Smooth muscle cell (in vitro differentiated cells): ENCODE measurements around the gene MNS1. TPM values are rescaled to one million over a fixed set of nuclear protein-coding genes. Genes with fewer than 3 reads are reported as not detected.

ENCODE experiments used
- DNase-seq: peaks from one replicate; lab custom pipeline; 2025; ENCODE audit not compliant: unreplicated experiment; lab: John Stamatoyannopoulos, UW
- H2AFZ ChIP-seq: fragments of 200-600 bp; sonication (generic); 2 replicates; pipeline ENCODE4 v1.6.0; 2016; ENCODE audit warnings: antibody characterized with exemption, low read depth, mild to moderate bottlenecking
- H3F3A ChIP-seq: fragments of 200-600 bp; sonication (generic); 2 replicates; pipeline ENCODE4 v1.6.0; 2017; ENCODE audit warnings: antibody characterized with exemption, low read depth
- H3K27ac ChIP-seq: fragments of 200-600 bp; sonication (generic); 2 replicates; pipeline ENCODE4 v1.5.1; 2016; ENCODE audit warnings: low read depth, mild to moderate bottlenecking
- H3K27me3 ChIP-seq: fragments of 200-600 bp; sonication (generic); 2 replicates; pipeline ENCODE4 v1.6.1; 2016; ENCODE audit warnings: low read depth, mild to moderate bottlenecking
- H3K36me3 ChIP-seq: fragments of 200-600 bp; sonication (generic); 2 replicates; pipeline ENCODE4 v1.5.1; 2016; ENCODE audit warnings: low read depth
- H3K4me1 ChIP-seq: fragments of 200-600 bp; sonication (generic); 2 replicates; pipeline ENCODE4 v1.5.1; 2016; ENCODE audit warnings: low read depth
- H3K4me2 ChIP-seq: fragments of 200-600 bp; sonication (generic); 2 replicates; pipeline ENCODE4 v1.6.0; 2016; ENCODE audit warnings: mild to moderate bottlenecking
- H3K4me3 ChIP-seq: fragments of 200-600 bp; sonication (generic); 2 replicates; pipeline ENCODE4 v1.5.1; 2016; ENCODE audit warnings: mild to moderate bottlenecking
- H3K79me2 ChIP-seq: fragments of 200-600 bp; sonication (generic); 2 replicates; pipeline ENCODE4 v1.6.0; 2016; ENCODE audit warnings: low read depth, mild to moderate bottlenecking
- H3K9ac ChIP-seq: fragments of 200-600 bp; sonication (generic); 2 replicates; pipeline ENCODE4 v1.6.0; 2016; ENCODE audit warnings: low read depth
- H3K9me3 ChIP-seq: fragments of 200-600 bp; sonication (generic); replicated peaks from 2 replicates; pipeline ENCODE4 v1.5.1; 2016; ENCODE audit warnings: low read depth
- H4K20me1 ChIP-seq: fragments of 200-600 bp; sonication (generic); 2 replicates; pipeline ENCODE4 v1.6.0; 2016; ENCODE audit warnings: low read depth
- WGBS: methylation state at CpG from one replicate; pipeline ENCODE4 v1.1.7; 2016; ENCODE audit warnings: low lambda C conversion rate; 5-methylcytosine and 5-hydroxymethylcytosine counted together
- polyA plus RNA-seq: library from polyadenylated mRNA; unstranded; fragments of >200 nt; fragmentation: Nextera tagmentation; extraction: Ambion mirVana; gene quantifications from 2 replicates; pipeline ENCODE4 v1.2.1, GENCODE V29; 2016
- total RNA-seq: library from RNA; depleted of rRNA; stranded (reverse); fragments of >200 nt; gene quantifications from 2 replicates; pipeline ENCODE4 v1.2.3, GENCODE V29; 2014
- TF ChIP-seq, protein P1 (sequence below): fragments of 200-600 bp; sonication (generic); IDR thresholded peaks from 2 replicates; pipeline ENCODE4 v1.5.1; 2017; ENCODE audit warnings: borderline replicate concordance, mild to moderate bottlenecking, antibody characterized with exemption; ENCODE audit not compliant: insufficient read depth, poor library complexity, severe bottlenecking

The MNS1 gene
- total and polyA plus RNA-seq, 2 experiments from 2014 or later = 0.31 to 2.3 TPM

DNA sequence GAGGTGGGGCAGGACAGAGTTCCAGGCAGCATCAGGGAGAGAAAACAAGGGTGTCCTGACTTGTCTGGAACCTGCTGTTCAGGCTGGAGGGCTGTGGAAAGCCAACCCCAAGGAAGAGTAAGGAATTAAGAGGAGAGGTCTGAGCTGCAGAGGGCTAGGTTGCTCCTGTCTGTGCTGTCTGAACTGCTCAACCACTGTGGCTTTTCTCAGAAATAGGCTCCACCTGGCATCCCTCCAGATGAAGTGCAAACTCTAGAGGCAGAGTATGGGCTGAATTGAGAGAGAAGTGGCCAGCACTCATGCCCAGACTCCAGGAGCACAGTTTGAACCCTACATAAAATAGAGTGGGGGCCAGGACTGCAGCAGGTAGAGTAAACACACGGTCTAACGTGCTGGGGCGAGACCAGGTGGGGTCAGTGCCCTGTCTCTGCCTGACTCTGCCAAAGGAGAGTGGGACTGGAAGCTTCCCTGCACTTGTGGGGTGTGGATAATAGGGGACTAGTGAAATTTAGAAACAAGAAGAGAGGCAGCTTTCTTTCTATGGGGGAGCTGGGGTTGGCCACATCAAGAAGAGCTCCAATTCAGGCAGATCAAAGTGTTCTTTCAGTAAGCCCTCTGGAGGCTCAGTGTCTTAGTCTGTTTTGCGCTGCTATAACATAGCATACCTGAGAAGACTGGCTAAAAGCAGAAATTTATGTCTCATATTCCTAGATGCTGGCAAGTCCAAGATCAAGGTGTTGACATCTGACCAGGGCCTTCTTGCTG lies 28.0 kb upstream of the MNS1 start:
- Histone ChIP-seq H3K4me3 (no peak overlapping the region), H3K9ac (no peak overlapping the region), H3K27ac (no peak overlapping the region), H3K4me1 (no peaks in the 10 kb centered on the region), H3F3A (no peaks in the 10 kb centered on the region), H4K20me1 (no peaks in the 10 kb centered on the region), H2AFZ (no peak overlapping the region), H3K4me2 (no peak overlapping the region), H3K36me3 (no peaks in the 10 kb centered on the region), H3K9me3 (no peaks in the 10 kb centered on the region), H3K79me2 (no peaks in the 10 kb centered on the region), H3K27me3 (no peaks in the 10 kb centered on the region)
- WGBS = 92% methylated on average over 4 of the region's 4 CpGs
- DNase-seq = no peak
- TF ChIP-seq, protein P1, sequence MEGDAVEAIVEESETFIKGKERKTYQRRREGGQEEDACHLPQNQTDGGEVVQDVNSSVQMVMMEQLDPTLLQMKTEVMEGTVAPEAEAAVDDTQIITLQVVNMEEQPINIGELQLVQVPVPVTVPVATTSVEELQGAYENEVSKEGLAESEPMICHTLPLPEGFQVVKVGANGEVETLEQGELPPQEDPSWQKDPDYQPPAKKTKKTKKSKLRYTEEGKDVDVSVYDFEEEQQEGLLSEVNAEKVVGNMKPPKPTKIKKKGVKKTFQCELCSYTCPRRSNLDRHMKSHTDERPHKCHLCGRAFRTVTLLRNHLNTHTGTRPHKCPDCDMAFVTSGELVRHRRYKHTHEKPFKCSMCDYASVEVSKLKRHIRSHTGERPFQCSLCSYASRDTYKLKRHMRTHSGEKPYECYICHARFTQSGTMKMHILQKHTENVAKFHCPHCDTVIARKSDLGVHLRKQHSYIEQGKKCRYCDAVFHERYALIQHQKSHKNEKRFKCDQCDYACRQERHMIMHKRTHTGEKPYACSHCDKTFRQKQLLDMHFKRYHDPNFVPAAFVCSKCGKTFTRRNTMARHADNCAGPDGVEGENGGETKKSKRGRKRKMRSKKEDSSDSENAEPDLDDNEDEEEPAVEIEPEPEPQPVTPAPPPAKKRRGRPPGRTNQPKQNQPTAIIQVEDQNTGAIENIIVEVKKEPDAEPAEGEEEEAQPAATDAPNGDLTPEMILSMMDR = no peak

DNA sequence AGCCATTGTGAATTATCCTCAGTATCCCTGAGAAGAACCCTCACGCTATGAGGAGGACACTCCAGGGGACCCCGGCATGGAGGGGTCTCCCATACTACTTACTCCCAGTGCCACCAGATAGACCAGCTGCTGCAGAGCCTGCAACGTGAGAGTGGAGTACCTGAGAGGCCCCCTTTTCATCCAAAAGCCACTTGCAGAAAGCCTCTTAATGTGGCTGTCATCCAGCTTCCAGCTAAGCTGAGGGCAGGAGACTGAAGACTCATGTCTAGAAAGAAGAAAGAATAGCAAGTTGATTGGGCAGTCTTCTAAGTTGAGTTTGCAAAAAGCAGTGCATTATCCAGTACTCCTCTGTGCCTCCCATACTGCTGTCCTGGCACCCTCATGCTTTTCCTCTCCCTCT lies 27.3 kb upstream of the MNS1 start:
- no peaks in the 10 kb centered on the region for H3F3A ChIP-seq
- no peak overlapping the region for H3K4me3 ChIP-seq
- H3K4me2 ChIP-seq = no peak overlapping the region
- TF ChIP-seq, protein P1 = no peak
- no peaks in the 10 kb centered on the region for H3K4me1 ChIP-seq
- H3K27me3 ChIP-seq = no peaks in the 10 kb centered on the region
- H2AFZ ChIP-seq = no peak overlapping the region
- no peak for DNase-seq
- no peak overlapping the region for H3K9ac ChIP-seq
- WGBS = 86% methylated on average over 3 of the region's 3 CpGs
- no peaks in the 10 kb centered on the region for H4K20me1 ChIP-seq
- no peaks in the 10 kb centered on the region for H3K36me3 ChIP-seq
- no peak overlapping the region for H3K27ac ChIP-seq
- no peaks in the 10 kb centered on the region for H3K79me2 ChIP-seq
- H3K9me3 ChIP-seq = no peaks in the 10 kb centered on the region

DNA sequence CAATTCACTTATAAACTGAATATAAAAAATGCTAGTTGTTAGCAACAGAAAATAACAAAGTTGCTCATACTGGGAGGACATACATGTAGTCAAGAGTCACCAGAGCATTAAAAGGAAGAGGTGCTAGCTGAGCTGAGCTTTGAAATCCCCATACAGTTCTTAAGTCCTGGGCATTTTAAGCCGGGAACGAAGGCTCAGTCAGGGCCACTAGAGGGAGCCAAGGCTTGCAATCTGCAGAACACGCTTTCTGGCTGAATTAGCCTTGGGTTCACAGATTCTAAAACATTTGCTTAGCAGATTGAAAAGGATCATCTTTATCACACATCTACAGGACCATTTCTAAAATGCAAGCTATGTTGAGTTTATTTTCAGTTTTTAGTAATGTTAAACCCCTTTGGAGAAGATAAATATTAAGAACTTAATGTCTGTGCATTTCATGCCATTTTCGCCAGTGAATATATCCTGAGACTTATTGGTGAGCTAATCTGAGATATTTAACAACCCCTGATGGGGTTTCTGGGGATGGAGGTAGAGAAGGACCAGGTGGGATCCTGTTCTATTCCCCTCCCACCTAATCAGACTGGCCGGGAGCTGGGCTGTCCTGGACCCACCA lies 26.3 kb upstream of the MNS1 start:
- no peaks in the 10 kb centered on the region for H3K4me1 ChIP-seq
- WGBS = 43% methylated on average over 5 of the region's 5 CpGs
- no peak overlapping the region for H3K4me2 ChIP-seq
- no peaks in the 10 kb centered on the region for H3K36me3 ChIP-seq
- DNase-seq = no peak
- no peak overlapping the region for H3K9ac ChIP-seq
- no peak overlapping the region for H3K4me3 ChIP-seq
- TF ChIP-seq, protein P1 = peak; percentile 86
- H3K27me3 ChIP-seq = no peaks in the 10 kb centered on the region
- no peaks in the 10 kb centered on the region for H4K20me1 ChIP-seq
- no peaks in the 10 kb centered on the region for H3F3A ChIP-seq
- no peaks in the 10 kb centered on the region for H3K9me3 ChIP-seq
- no peak overlapping the region for H3K27ac ChIP-seq
- no peaks in the 10 kb centered on the region for H3K79me2 ChIP-seq
- H2AFZ ChIP-seq = no peak overlapping the region
